Loucy (cell line): Measurements from ENCODE around the gene MRPL19.

Experiments
- H2AFZ ChIP-seq: fragments of 200-600 bp; sonication (generic); 2 replicates; pipeline ENCODE4 v1.6.0; 2016; ENCODE audit warnings: antibody characterized with exemption, mild to moderate bottlenecking, low read length, moderate library complexity
- H3F3A ChIP-seq: fragments of 200-600 bp; 2 replicates; pipeline ENCODE4 v1.6.0; 2016; ENCODE audit warnings: antibody characterized with exemption, low read depth, mild to moderate bottlenecking
- H3K27me3 ChIP-seq: fragments of 200-600 bp; sonication (generic); 2 replicates; pipeline ENCODE4 v1.6.1; 2014; ENCODE audit warnings: low read length, mild to moderate bottlenecking; ENCODE audit not compliant: insufficient read depth, poor library complexity, severe bottlenecking
- H3K36me3 ChIP-seq: fragments of 200-600 bp; sonication (generic); 2 replicates; pipeline ENCODE4 v1.6.1; 2016; ENCODE audit warnings: low read length; ENCODE audit not compliant: insufficient read depth
- H3K4me1 ChIP-seq: fragments of 200-600 bp; sonication (generic); 2 replicates; pipeline ENCODE4 v1.5.1; 2014; ENCODE audit warnings: low read length, mild to moderate bottlenecking; ENCODE audit not compliant: insufficient read depth, poor library complexity, severe bottlenecking
- H3K4me2 ChIP-seq: fragments of 200-600 bp; sonication (generic); 2 replicates; pipeline ENCODE4 v1.6.0; 2014; ENCODE audit warnings: antibody characterized with exemption, low read length, low read depth, mild to moderate bottlenecking; ENCODE audit not compliant: poor library complexity, severe bottlenecking
- H3K4me3 ChIP-seq: fragments of 200-600 bp; sonication (generic); 2 replicates; pipeline ENCODE4 v1.5.1; 2014; ENCODE audit warnings: low read length, mild to moderate bottlenecking, mixed read lengths; ENCODE audit not compliant: poor library complexity, severe bottlenecking
- H3K79me2 ChIP-seq: fragments of 200-600 bp; sonication (generic); 2 replicates; pipeline ENCODE4 v1.6.1; 2014; ENCODE audit warnings: low read length; ENCODE audit not compliant: insufficient read depth
- H3K9ac ChIP-seq: fragments of 200-600 bp; sonication (generic); 2 replicates; pipeline ENCODE4 v1.6.0; 2014; ENCODE audit warnings: mild to moderate bottlenecking, low read depth, low read length, moderate library complexity; ENCODE audit not compliant: poor library complexity, severe bottlenecking
- H3K9me2 ChIP-seq: fragments of 200-600 bp; sonication (generic); replicated peaks from 2 replicates; pipeline ENCODE4 v1.6.1; 2016; ENCODE audit warnings: low read depth, low read length, mixed read lengths
- H3K9me3 ChIP-seq: fragments of 200-600 bp; sonication (generic); 2 replicates; pipeline ENCODE4 v1.6.1; 2014; ENCODE audit warnings: mild to moderate bottlenecking, antibody characterized with exemption, low read length, low read depth; ENCODE audit not compliant: insufficient read depth
- H4K20me1 ChIP-seq: fragments of 200-600 bp; sonication (generic); 2 replicates; pipeline ENCODE4 v1.6.0; 2014; ENCODE audit warnings: antibody characterized with exemption, low read length, mild to moderate bottlenecking; ENCODE audit not compliant: insufficient read depth, poor library complexity, severe bottlenecking
- CTCF ChIP-seq: fragments of 200-600 bp; sonication (generic); conservative IDR thresholded peaks from 2 replicates; pipeline ENCODE4 v1.5.1; 2014; ENCODE audit warnings: mild to moderate bottlenecking, antibody characterized with exemption, low read length
- EZH2phosphoT487 ChIP-seq: fragments of 200-600 bp; IDR thresholded peaks from 2 replicates; pipeline ENCODE4 v1.6.1; 2018; ENCODE audit warnings: antibody characterized with exemption, mild to moderate bottlenecking, moderate library complexity, borderline replicate concordance

The MRPL19 gene

GRCh38 chr2:75719616-75720015 lies 73.0 kb downstream of the MRPL19 start:
- Histone ChIP-seq H3F3A (no peaks in the 10 kb centered on the region), H4K20me1 (no peaks in the 10 kb centered on the region), H3K9me3 (no peaks in the 10 kb centered on the region), H3K9ac (no peak overlapping the region), H3K36me3 (no peaks in the 10 kb centered on the region), H3K9me2 (no peaks in the 10 kb centered on the region), H3K4me2 (no peak overlapping the region), H3K27me3 (no peaks in the 10 kb centered on the region), H3K4me3 (no peak overlapping the region), H2AFZ (no peak overlapping the region), H3K4me1 (no peaks in the 10 kb centered on the region), H3K79me2 (no peaks in the 10 kb centered on the region)
- TF ChIP-seq EZH2phosphoT487 (no peak), CTCF (no peak)

- Histone ChIP-seq H3K4me3 (no peak overlapping the region), H3K9ac (no peak overlapping the region), H3K4me2 (no peak overlapping the region), H3K9me3 (no peaks in the 10 kb centered on the region), H3F3A (no peaks in the 10 kb centered on the region), H3K27me3 (no peaks in the 10 kb centered on the region), H4K20me1 (no peaks in the 10 kb centered on the region), H2AFZ (no peak overlapping the region), H3K4me1 (no peaks in the 10 kb centered on the region), H3K79me2 (no peaks in the 10 kb centered on the region), H3K36me3 (no peaks in the 10 kb centered on the region), H3K9me2 (no peaks in the 10 kb centered on the region)
- TF ChIP-seq CTCF, result no peak
- TF ChIP-seq EZH2phosphoT487, result no peak
Measured at GRCh38 chr2:75720525-75720924, 73.9 kb downstream of the MRPL19 start.

- H3K9me3 ChIP-seq, result no peaks in the 10 kb centered on the region
- no peaks in the 10 kb centered on the region for H3K27me3 ChIP-seq
- no peaks in the 10 kb centered on the region for H3K79me2 ChIP-seq
- H3K9me2 ChIP-seq, result no peaks in the 10 kb centered on the region
- no peaks in the 10 kb centered on the region for H3F3A ChIP-seq
- no peaks in the 10 kb centered on the region for H3K36me3 ChIP-seq
- no peak overlapping the region for H2AFZ ChIP-seq
- no peak for TF ChIP-seq EZH2phosphoT487
- no peaks in the 10 kb centered on the region for H3K4me1 ChIP-seq
- no peak overlapping the region for H3K4me3 ChIP-seq
- H3K9ac ChIP-seq, result no peak overlapping the region
- no peak overlapping the region for H3K4me2 ChIP-seq
- H4K20me1 ChIP-seq, result no peaks in the 10 kb centered on the region
Measured at GRCh38 chr2:75722687-75723086, 76.1 kb downstream of the MRPL19 start.

- Histone ChIP-seq H3K9me2 (no peaks in the 10 kb centered on the region), H3K79me2 (no peaks in the 10 kb centered on the region), H3K9ac (no peak overlapping the region), H3K36me3 (no peaks in the 10 kb centered on the region), H3F3A (no peaks in the 10 kb centered on the region), H3K4me2 (no peak overlapping the region), H3K4me1 (no peaks in the 10 kb centered on the region), H2AFZ (peak overlapping the region; percentile 61; the same call in 1 of the 2 replicates), H3K9me3 (no peaks in the 10 kb centered on the region), H3K4me3 (no peak overlapping the region), H4K20me1 (no peaks in the 10 kb centered on the region), H3K27me3 (no peaks in the 10 kb centered on the region)
- TF ChIP-seq EZH2phosphoT487 (no peak), CTCF (no peak)
Measured at GRCh38 chr2:75728614-75729419, 82.2 kb downstream of the MRPL19 start.
